IPS DF 19.7 (cell line): ENCODE data around the gene KLHL26.

ENCODE experiments used
- DNase-seq: peaks from one replicate; pipeline ENCODE4 v3.0.0-alpha.2; 2013; ENCODE audit warnings: low read depth, low spot score

KLHL26 gene

DNA sequence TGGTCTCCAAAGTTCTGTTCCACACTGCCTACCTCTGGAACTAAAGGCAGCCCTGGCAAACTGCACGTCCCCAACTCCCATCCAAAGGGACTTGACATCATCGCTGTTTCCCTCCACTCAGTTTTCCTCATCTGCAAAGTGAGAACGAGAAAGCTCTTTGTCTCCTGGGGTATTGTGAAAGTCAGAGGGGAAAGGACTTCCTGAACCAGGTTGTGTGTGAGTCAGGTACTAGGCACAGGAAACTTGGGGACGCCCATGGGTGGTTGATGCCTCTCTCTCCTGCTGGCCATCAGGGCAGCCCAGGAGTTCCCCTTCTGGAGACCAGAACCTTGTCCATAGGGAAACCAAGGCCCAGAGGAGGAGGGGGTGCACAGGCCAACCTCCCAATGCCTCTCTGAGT lies 35.0 kb upstream of the KLHL26 start:
- DNase-seq, result no peak

- no peak for DNase-seq
These were observed 33.4 kb upstream of the KLHL26 start for GRCh38 chr19:18603255-18603957.

DNA sequence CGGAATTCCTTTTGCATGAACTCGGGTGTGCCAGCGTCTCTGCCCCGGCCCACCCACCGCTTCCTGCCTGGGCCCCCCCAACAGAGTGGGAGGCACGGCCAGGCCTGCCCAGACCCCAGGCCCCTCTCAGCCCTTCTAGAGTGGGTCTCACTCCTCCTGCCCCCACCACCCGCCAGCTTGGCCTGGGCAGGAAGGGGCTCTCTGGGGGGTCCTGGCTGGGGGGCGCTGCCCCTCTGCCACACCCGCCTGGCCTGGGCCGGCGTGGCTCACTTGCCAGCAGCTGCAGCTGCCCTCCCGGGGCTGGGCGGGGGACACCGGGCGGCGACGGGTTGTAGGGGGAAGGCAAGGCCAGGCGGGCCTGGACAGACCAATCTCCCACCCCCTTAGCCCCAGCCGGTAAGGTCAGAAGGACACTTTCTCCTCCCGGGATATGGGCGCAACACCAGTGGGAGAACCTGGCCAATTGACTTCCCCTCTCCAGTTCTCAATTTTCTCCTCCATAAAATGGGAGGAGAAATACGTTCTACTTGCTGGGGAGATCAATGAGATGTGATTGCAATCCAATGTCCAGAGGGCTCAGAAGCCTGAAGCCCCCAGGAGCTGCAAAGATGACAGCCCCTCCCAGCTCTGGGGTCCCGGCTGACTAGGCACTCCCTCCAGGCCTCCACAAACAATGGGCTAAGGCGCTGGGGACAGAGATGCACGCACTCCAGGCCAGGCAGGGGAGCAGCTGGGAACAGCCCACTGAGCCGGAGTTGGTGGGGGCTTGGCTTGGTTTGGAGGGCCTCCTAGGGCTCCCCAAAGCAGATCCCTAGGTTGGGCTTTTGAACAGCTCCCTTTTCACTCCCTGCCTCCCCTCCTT lies 32.6 kb upstream of the KLHL26 start:
- no peak for DNase-seq

- DNase-seq, result no peak
These were observed 32.0 kb upstream of the KLHL26 start for GRCh38 chr19:18604820-18605159.

- no peak for DNase-seq
These were observed 31.7 kb upstream of the KLHL26 start for GRCh38 chr19:18605196-18605545.

GRCh38 chr19:18605546-18606280 lies 31.1 kb upstream of the KLHL26 start:
- DNase-seq, result no peak

GRCh38 chr19:18606281-18607225 lies 30.3 kb upstream of the KLHL26 start, which contains the start of gene CRLF1:
Gene CRLF1 (minus strand): TSS chr19:18606799. CDS start chr19:18606656, 143 bp downstream.
- no peak for DNase-seq

DNA sequence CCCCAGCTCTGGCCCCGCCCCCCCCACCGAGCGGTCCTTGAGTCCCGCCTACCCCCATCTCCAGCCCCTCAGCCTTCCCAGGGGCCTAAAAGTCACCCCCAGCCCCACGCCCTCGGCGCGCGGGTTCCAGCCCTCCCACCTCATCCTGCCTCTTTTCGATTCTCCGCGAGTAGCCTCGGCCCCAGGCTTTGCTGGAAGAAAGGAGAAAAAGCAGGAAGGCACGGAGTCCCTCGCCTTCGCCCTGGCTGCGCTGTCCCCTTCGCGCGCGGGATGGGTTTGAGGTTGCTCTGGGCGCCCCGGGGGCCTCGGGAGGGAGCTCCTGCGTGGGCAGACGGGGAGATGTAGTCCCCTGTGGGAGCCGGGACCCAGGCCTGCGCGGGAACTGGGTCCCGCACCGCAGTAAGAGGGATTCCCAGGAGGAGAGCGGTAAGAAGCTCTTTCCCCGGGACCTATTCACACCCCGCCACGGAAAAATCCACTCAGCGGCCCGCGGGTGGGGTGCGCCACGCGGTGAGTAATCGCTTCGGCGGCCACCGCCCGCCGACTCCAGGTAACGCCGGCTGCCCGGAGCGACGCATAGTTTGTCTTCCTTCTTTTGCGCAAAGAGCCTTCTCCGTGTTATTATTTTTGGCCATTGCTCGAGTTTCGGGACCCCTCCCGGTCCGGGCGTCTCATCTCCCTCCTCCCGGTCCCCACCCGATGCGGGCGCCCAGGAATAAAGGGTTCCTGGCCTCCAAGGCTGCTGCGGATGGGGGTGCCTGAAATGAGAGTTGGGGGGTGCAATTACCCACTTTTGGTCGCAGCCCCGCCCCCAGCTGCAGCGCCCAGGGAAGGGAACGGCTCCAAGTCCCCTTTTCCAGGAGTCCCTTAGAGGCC lies 29.4 kb upstream of the KLHL26 start:
- DNase-seq, result no peak

DNA sequence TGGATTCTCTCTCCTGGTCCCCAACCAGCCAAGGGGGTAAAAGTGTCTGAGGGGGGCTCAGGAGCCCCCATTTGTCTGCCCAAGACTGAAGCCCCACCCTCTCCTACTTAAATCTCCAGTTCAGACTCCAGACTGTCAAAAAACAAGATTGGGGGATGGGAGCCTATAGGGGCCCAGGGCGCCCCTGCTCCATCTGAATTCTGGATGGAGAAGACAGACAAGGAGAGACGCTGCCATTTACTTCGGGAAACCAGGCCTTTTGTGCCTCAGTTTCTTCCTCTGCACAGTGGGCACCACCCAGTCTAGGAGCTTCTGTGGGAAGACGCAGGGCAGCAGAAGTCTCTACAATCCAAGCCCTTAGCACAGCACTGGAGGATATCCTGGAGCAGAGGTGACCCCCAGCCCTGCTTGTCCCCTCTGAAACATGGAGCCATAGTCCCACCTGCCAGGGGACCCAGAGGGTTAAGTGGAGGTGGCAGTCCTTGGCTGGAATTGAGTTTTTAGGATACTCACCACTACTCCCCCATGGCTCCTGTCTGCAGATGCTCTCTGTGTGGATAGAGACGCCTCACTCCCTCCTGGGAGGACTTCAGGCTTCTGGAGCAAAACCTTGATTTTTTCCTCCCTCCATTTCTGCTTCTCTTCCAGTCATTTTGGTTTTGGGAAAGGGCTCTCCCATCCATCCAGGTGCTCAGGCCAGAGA lies 28.6 kb upstream of the KLHL26 start:
- no peak for DNase-seq

GRCh38 chr19:18608805-18609716 lies 27.8 kb upstream of the KLHL26 start:
- no peak for DNase-seq

- DNase-seq, result no peak
These were observed 27.1 kb upstream of the KLHL26 start for GRCh38 chr19:18609717-18610051.

GRCh38 chr19:18610245-18610555 lies 26.6 kb upstream of the KLHL26 start:
- no peak for DNase-seq

DNA sequence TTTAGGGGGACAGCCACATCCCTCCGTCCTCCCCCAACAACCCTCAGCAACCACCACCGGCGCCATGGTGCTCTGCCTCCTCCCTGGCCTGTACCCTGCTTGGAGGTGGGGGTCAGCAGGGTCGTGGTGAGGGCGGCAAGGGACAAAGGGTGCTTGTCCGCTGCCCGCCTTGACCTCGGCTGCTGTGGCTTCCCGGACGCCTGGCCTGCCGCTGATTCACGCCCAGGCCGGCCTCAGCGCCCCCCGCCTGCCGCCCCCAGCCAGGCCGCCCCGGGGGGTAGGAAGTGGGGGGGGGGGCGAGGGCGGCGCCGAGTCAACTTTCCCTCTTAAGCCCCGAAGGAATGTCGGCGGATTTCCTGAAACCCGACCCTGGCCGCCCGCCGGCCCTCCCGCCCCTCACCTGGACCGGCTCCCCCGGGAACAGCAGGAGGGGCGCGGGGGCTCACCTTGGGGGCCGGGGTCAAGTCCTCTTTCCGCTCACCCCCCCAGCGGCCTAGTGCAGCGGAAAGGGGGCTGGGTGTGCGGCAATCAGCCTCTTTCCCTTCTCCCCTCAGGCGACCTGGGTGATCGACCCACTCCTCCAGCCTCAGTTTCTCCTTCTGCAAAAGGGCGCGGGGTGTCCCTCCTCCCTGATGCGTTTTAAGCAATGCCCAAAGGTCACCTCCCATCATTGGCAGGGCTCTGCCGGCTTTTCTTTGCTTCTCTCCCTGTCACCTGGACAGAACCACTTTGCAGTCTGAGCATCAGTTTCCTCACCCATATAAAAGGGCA lies 26.1 kb upstream of the KLHL26 start:
- DNase-seq, result no peak

DNA sequence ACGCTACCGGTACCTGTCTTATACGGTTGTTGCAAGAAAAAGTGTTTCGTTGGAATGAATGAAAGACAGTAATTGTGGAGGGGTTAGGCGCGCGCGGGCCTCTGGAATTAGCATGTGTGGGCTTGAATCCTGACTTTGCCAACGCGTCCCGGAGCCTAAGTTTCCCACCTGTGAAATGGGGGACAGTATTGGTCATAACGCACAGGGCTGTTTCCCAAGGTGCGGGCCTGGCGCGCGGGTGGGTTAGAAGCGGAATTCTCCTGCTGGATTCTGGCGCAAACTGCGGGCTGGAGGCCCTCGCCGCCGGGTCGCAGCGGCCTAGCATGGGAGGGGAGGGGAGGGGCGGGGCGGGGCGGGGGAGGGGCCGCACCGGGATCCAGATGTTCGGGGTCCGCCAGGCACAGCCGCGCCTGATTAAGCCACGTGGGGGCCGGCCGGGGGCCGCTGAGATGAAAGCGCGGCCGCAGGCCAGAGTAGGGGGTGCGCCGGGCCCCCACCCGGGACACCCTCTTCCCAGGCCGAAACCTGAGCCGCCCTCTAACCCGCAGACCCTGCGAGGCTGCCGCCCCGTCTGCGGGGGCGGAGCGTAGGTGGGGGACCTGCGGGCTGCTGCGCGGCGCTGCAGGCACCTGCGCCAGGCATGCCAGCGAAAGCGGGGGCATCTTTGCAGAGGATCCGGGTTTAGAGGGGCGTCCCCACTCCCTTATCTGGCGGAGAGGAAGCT lies 25.3 kb upstream of the KLHL26 start:
- DNase-seq, result no peak

GRCh38 chr19:18612051-18612771 lies 24.6 kb upstream of the KLHL26 start:
- DNase-seq, result no peak

GRCh38 chr19:18612772-18613588 lies 23.8 kb upstream of the KLHL26 start, which contains the start of gene TMEM59L:
Gene TMEM59L (plus strand): TSS chr19:18612870. CDS start chr19:18612959, 89 bp downstream.
- no peak for DNase-seq
